ENCODE measurements around the gene FHIT.
"Not testable (repeated sequence)": the region's sequence is repeated elsewhere in the genome, so short reads cannot be mapped to it uniquely, and the experiment has no call there.

FHIT gene

GRCh38 chr3:59802453-59802852, 1448.8 kb downstream of the FHIT start:
- DNase-seq: not testable (repeated sequence)

GRCh38 chr3:59802045-59802444, 1449.2 kb downstream of the FHIT start:
- DNase-seq: no peak

DNA sequence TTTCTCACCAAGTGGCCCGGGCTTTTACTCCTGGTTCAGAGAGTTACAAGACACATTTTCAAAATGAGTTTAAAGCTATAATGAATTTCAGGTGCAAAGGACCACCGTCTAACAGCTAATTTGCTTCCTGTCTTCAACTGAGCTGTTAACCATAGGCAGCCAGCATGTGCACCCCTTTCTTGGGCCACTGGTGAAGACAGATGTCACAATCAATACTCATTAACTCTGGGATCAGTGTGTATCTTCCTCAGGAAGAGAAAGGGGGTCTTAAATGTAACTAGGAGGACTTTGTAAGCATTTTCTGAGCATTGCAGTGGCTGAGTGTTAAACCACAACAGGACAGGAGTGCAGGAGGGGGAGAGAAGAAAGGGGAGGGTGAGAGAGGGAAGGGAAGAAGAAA, 1450.8 kb downstream of the FHIT start:
- no peak for DNase-seq

DNA sequence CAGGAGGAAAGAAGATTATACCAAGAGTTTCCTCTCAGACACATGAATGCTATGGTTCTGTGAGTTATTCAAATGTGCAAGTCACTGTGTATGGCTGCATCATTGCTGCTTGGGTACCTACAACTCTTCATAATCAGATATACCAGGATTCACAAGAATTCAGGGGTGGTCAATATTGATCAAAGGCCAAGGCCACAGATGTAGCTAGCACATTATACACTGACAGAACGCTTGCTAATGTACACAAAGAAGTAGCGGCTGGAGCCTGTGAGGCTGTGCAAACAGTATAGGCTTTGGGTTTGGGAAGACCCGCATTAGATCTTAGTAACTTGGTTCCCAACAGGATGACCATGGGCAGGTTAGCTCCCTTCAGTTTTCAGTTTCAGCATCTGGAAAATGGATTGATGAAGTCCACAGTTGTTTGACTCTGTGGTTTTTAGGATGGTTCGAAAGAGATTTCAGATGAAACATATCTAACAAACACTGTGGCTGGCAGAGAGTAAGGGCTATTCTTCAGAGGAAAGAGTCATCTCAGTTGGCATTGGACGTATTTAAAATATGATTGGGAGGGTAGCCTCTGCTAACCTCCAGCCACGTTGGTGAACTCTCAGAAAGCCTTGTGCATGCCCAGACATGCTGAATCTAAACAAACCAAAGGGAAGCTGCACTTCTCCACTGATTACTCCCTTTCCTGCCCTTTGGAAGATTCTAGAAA, 1452.7 kb downstream of the FHIT start:
- no peak for DNase-seq

DNA sequence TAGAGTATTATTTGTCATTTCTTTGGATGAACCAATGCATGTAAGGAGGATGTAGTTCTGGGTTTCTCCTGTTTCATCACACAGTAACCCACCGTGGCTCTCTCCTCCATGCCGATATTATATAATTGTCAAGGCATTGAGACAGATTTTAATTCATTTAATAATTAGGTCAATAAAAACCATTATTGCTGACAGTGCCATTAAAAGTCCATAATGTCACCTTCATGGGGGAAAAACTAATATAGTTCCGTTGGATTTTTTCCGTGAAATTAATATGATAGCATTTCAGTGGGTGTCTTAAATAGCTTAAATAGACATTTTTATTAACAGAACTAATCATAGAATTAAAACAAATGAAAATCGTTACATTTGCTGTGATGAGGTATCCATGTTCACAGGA, 1453.7 kb downstream of the FHIT start:
- no peak for DNase-seq

DNA sequence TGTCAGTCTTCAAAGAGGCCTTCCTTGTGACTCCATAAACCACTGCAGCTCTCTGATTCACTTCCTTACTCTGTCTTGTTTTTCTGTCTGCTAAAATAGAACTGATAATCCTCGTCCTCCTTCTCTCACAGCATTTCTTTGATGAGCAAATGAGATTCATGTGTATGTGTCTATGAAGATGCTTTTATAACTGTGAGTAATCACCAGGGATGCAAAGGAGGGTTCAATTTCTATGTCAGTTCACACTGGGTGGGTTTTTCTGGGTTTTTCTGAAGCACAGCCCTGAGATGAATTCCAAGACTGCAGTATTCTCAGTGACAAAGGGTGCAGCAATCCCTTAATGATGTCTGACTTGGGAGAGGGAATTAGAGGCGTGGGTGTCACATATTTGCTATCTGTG, 1454.8 kb downstream of the FHIT start:
- no peak for DNase-seq

- DNase-seq: no peak
Observed at GRCh38 chr3:59795756-59796155, 1455.5 kb downstream of the FHIT start.

GRCh38 chr3:59793976-59794375, 1457.3 kb downstream of the FHIT start:
- no peak for DNase-seq

- no peak for DNase-seq
Observed at GRCh38 chr3:59791774-59792308, 1459.4 kb downstream of the FHIT start.

GRCh38 chr3:59790241-59790640, 1461.0 kb downstream of the FHIT start:
- no peak for DNase-seq

GRCh38 chr3:59788801-59789200, 1462.5 kb downstream of the FHIT start:
- DNase-seq: no peak

GRCh38 chr3:59788133-59788532, 1463.1 kb downstream of the FHIT start:
- no peak for DNase-seq

DNA sequence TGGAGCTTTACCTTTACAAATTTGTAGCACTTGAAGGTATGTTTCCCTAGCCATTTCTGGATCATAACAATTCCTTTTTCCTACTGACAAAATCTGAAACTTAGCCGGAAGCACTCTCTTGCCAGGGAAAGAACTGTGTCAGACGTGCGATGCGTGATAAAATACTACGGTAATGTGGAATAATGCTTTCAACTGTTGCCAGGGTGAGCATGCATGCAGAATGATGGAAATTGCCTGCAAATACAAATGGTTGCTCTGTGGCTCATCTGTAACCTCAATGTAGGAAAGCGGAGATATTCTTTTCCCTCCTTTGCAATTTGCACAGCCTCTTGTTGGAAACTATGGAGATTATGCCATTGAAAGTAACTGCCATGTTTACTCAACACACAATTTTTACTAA, 1464.9 kb downstream of the FHIT start:
- DNase-seq: no peak

GRCh38 chr3:59784164-59784563, 1467.1 kb downstream of the FHIT start:
- DNase-seq: no peak

- DNase-seq: no peak
Observed at GRCh38 chr3:59783468-59783988, 1467.7 kb downstream of the FHIT start.

DNA sequence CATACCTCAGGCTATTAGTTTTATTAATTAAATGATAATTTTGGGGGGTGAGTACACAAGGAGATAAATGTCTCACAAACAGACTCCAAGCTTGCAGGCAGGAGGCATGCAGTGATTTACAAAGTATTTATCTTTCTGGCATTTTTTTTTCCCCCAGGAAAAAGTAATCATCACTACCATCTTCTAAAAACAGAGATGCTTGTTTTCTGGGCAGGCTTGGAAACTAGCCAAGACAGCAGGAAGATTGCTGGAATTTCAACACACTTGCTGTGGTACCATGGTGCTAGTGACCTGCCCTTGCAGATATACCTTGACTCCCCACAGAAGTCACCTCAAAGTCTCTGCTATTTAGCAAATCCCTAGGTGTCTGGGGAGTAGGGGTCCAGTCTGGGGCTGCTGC, 1468.6 kb downstream of the FHIT start:
- no peak for DNase-seq

DNA sequence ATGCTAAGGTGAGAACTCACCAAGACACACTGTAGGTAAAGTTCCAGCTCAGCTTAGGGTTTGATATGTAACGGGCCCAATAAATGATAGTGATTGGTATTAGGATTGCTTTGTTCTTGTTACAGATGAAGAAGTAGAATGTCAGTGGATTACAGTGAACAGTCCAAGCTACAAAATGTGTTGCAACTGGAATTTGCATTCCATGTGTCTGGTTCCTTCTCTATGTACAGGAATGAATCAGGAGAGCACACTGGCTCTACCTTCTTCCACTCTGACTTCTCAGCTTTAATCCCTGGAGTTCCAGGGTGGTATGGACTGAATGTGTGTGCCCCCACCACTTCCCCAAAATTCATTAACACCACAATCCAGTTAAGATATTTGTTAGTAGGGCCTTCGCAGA, 1471.0 kb downstream of the FHIT start:
- no peak for DNase-seq

DNA sequence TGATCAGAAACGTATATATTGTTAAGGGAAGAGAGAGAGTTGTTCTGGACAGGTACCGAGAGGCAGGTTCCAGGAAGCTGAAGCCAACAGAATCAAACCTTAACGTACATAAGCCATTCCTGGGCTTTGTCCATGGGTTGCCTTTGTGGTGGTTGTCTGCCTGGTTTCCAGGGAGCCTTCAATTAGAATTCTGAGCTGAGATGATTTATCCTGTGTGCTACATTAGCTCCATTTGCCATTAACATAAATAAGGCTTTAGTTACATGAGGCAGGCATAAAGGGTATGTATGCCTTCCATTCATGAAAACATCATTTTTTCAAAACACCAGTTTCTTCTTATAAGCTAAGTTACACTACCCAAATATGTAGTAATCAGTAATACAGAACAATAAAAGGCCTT, 1472.0 kb downstream of the FHIT start:
- no peak for DNase-seq

GRCh38 chr3:59777667-59778077, 1473.6 kb downstream of the FHIT start:
- no peak for DNase-seq

- no peak for DNase-seq
Observed at GRCh38 chr3:59777066-59777465, 1474.2 kb downstream of the FHIT start.

- no peak for DNase-seq
Observed at GRCh38 chr3:59775761-59776325, 1475.4 kb downstream of the FHIT start.

DNA sequence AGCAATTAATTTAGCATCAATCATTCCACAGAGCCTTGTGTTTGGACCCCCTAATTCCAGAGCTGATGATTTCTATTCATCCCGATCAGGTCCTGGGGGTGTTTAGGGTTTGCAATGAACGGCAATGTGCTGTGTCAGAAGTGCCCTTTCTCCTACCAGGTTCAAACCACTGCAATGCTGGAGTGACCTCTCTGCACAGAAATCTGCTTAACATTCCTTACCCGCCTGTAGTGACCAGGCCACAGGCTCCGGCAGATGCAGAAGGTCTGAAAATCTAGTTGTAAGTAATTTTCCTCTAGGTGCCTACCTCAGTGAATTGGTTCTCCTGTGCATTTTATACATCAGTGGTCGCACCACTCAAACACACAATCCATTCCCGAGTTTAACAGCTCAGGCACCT, 1476.1 kb downstream of the FHIT start:
- DNase-seq: no peak

DNA sequence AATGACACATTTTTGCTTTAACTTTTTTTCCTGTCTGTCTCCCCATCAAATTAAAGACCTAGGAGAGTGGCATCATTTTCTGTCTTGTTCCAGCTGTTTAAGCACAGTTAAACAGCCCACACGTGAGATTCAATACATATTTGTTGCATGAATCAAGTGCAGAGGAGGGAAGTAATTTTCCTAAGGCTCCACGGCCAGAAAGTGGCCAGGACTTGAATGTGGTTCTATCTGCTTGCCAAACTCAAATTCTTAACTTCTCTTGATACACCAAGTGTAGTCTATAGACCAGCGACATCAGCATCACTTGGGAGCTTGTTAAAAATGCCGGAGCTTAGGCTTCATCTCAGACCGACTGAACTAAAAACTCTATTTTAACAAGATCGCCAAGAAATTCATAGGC, 1476.6 kb downstream of the FHIT start:
- no peak for DNase-seq

GRCh38 chr3:59774000-59774399, 1477.3 kb downstream of the FHIT start:
- DNase-seq: no peak
